H9 (cell line): ENCODE results near the gene GPR45. TPM values are rescaled to one million over a fixed set of nuclear protein-coding genes. Genes with fewer than 3 reads are reported as not detected.

Experiments
- DNase-seq: peaks from one replicate; pipeline ENCODE4 v3.0.0-alpha.2; 2017
- H2AFZ ChIP-seq: one replicate; pipeline ENCODE4 v1.6.1; 2013; ENCODE audit warnings: mild to moderate bottlenecking, low read length, control low read depth, moderate library complexity
- H2AK5ac ChIP-seq: 2 replicates; pipeline ENCODE4 v1.6.1; 2013; ENCODE audit warnings: low read length, control low read depth, mixed read lengths; ENCODE audit not compliant: insufficient read length
- H2BK120ac ChIP-seq: one replicate; pipeline ENCODE4 v1.6.1; 2013; ENCODE audit warnings: low read depth, mild to moderate bottlenecking, low read length, control low read depth, inconsistent platforms; ENCODE audit not compliant: poor library complexity, severe bottlenecking
- H2BK12ac ChIP-seq: 2 replicates; pipeline ENCODE4 v1.6.1; 2013; ENCODE audit warnings: low read length, control low read depth, mixed read lengths, low read depth; ENCODE audit not compliant: insufficient read length
- H2BK15ac ChIP-seq: 2 replicates; pipeline ENCODE4 v1.6.1; 2013; ENCODE audit warnings: low read depth, low read length, control low read depth
- H2BK20ac ChIP-seq: one replicate; pipeline ENCODE4 v1.6.1; 2013; ENCODE audit warnings: low read depth, mild to moderate bottlenecking, low read length, control low read depth, inconsistent platforms; ENCODE audit not compliant: poor library complexity, severe bottlenecking
- H2BK5ac ChIP-seq: 2 replicates; pipeline ENCODE4 v1.6.1; 2013; ENCODE audit warnings: low read length, control low read depth, mixed read lengths; ENCODE audit not compliant: insufficient read length
- H3K14ac ChIP-seq: 2 replicates; pipeline ENCODE4 v1.6.1; 2013; ENCODE audit warnings: low read length, control low read depth; ENCODE audit not compliant: insufficient read depth
- H3K18ac ChIP-seq: 2 replicates; pipeline ENCODE4 v1.6.1; 2013; ENCODE audit warnings: low read depth, mild to moderate bottlenecking, mixed read lengths, low read length, control low read depth; ENCODE audit not compliant: insufficient read length
- H3K23ac ChIP-seq: 2 replicates; pipeline ENCODE4 v1.6.1; 2013; ENCODE audit warnings: low read length, control low read depth, mixed read lengths, low read depth; ENCODE audit not compliant: insufficient read length
- H3K23me2 ChIP-seq: 2 replicates; pipeline ENCODE4 v1.6.1; 2013; ENCODE audit warnings: low read depth, mild to moderate bottlenecking, mixed read lengths, low read length, control low read depth; ENCODE audit not compliant: insufficient read length, poor library complexity, severe bottlenecking
- H3K27ac ChIP-seq: 2 replicates; pipeline ENCODE4 v1.5.1; 2013; ENCODE audit warnings: low read length, control low read depth, mixed read lengths, low read depth; ENCODE audit not compliant: insufficient read length
- H3K27me3 ChIP-seq: 2 replicates; pipeline ENCODE4 v1.6.1; 2013; ENCODE audit warnings: low read length, control low read depth, inconsistent platforms; ENCODE audit not compliant: insufficient read depth
- H3K4ac ChIP-seq: 2 replicates; pipeline ENCODE4 v1.6.1; 2013; ENCODE audit warnings: low read depth, mild to moderate bottlenecking, control low read depth, inconsistent platforms, low read length, moderate library complexity
- H3K4me1 ChIP-seq: 2 replicates; pipeline ENCODE4 v1.6.1; 2013; ENCODE audit warnings: low read length, control low read depth, inconsistent platforms; ENCODE audit not compliant: insufficient read depth
- H3K4me2 ChIP-seq: 2 replicates; pipeline ENCODE4 v1.6.1; 2013; ENCODE audit warnings: low read length, control low read depth, mixed read lengths; ENCODE audit not compliant: insufficient read length, insufficient read depth
- H3K56ac ChIP-seq: 2 replicates; pipeline ENCODE4 v1.6.1; 2013; ENCODE audit warnings: low read depth, mild to moderate bottlenecking, mixed read lengths, low read length, control low read depth; ENCODE audit not compliant: insufficient read length
- H3K79me1 ChIP-seq: 2 replicates; pipeline ENCODE4 v1.6.1; 2013; ENCODE audit warnings: low read depth, mild to moderate bottlenecking, moderate library complexity, low read length, control low read depth, inconsistent platforms; ENCODE audit not compliant: insufficient read depth, poor library complexity, severe bottlenecking
- H3K79me2 ChIP-seq: 2 replicates; pipeline ENCODE4 v1.6.1; 2013; ENCODE audit warnings: low read length, control low read depth, inconsistent platforms; ENCODE audit not compliant: insufficient read depth
- H3K9ac ChIP-seq: 2 replicates; pipeline ENCODE4 v1.6.1; 2013; ENCODE audit warnings: low read length, control low read depth, mixed read lengths; ENCODE audit not compliant: insufficient read length; ENCODE audit errors: extremely low read depth
- H3K9me3 ChIP-seq: one replicate; pipeline ENCODE4 v1.6.1; 2013; ENCODE audit warnings: low read depth, low read length, inconsistent platforms; ENCODE audit not compliant: control insufficient read depth
- H3T11ph ChIP-seq: one replicate; pipeline ENCODE4 v1.6.1; 2013; ENCODE audit warnings: mild to moderate bottlenecking, low read length, control low read depth, inconsistent platforms
- H4K20me1 ChIP-seq: one replicate; pipeline ENCODE4 v1.6.1; 2013; ENCODE audit not compliant: control insufficient read depth, insufficient read length, insufficient read depth
- H4K5ac ChIP-seq: 2 replicates; pipeline ENCODE4 v1.6.1; 2013; ENCODE audit warnings: low read depth, mild to moderate bottlenecking, mixed read lengths, low read length, control low read depth; ENCODE audit not compliant: insufficient read length
- H4K8ac ChIP-seq: replicated peaks from 2 replicates; pipeline ENCODE4 v1.6.1; 2013; ENCODE audit warnings: low read length, control low read depth, mixed read lengths, low read depth; ENCODE audit not compliant: insufficient read length
- H4K91ac ChIP-seq: 2 replicates; pipeline ENCODE4 v1.6.1; 2013; ENCODE audit warnings: low read depth, mild to moderate bottlenecking, moderate library complexity, mixed read lengths, low read length, control low read depth; ENCODE audit not compliant: insufficient read length
- H3K27ac Mint-ChIP-seq, 3 experiments: 2 replicates in 2 of 3; 3 replicates in 1 of 3; pipeline ENCODE4 v1.8.0; 2020 to 2021; ENCODE audit warnings: mixed read lengths in 3 of 3, mild to moderate bottlenecking in 1 of 3, moderate library complexity in 1 of 3
- H3K27me3 Mint-ChIP-seq: 2 replicates; pipeline ENCODE4 v1.8.0; 2021; ENCODE audit warnings: low read depth, mild to moderate bottlenecking, moderate library complexity, mixed read lengths
- H3K36me3 Mint-ChIP-seq, 3 experiments: 2 replicates in 2 of 3; 3 replicates in 1 of 3; pipeline ENCODE4 v1.8.0; 2020 to 2021; ENCODE audit warnings: low read depth in 3 of 3, mixed read lengths in 3 of 3; ENCODE audit not compliant: insufficient read depth in 1 of 3
- H3K4me1 Mint-ChIP-seq, 2 experiments: 2 replicates each; pipeline ENCODE4 v1.8.0; 2020; ENCODE audit warnings: mixed read lengths in 2 of 2
- H3K4me3 Mint-ChIP-seq, 2 experiments: 2 replicates in 1 of 2; 3 replicates in 1 of 2; pipeline ENCODE4 v1.8.0; 2020 to 2021; ENCODE audit warnings: mild to moderate bottlenecking in 2 of 2, mixed read lengths in 2 of 2, moderate library complexity in 1 of 2
- H3K9me3 Mint-ChIP-seq, 2 experiments: 2 replicates in 1 of 2; 3 replicates in 1 of 2; pipeline ENCODE4 v1.8.0; 2020; ENCODE audit warnings: mild to moderate bottlenecking in 2 of 2, mixed read lengths in 2 of 2, moderate library complexity in 1 of 2
- CTCF ChIP-seq: fragments of 200-600 bp; sonication (generic); conservative IDR thresholded peaks from 3 replicates; pipeline ENCODE4 v1.8.0; 2021; ENCODE audit warnings: antibody characterized with exemption, mild to moderate bottlenecking
- WGBS: extraction: QIAGEN DNeasy Blood & Tissue Kit; methylation state at CpG from one replicate; pipeline ENCODE4 v1.1.7; 2013; ENCODE audit warnings: missing lambda C conversion rate, low lambda C conversion rate, mixed read lengths; ENCODE audit not compliant: insufficient read length; ENCODE audit errors: extremely low coverage; 5-methylcytosine and 5-hydroxymethylcytosine counted together
- total RNA-seq: library from RNA; stranded (reverse); gene quantifications from 2 replicates; pipeline ENCODE4 v1.2.1, GENCODE V29; 2021

Gene GPR45
- total RNA-seq, 1 experiment from 2014 or later, result not detected

- Histone ChIP-seq H2BK20ac (no peak overlapping the region), H3K4me1 (no peaks in the 10 kb centered on the region), H3K4ac (no peak overlapping the region), H2BK120ac (no peak overlapping the region), H3T11ph (no peak overlapping the region), H2AFZ (no peak overlapping the region), H3K18ac (no peak overlapping the region), H2AK5ac (no peak overlapping the region), H2BK12ac (no peak overlapping the region), H2BK15ac (no peak overlapping the region), H3K23me2 (no peaks in the 10 kb centered on the region), H3K79me1 (no peaks in the 10 kb centered on the region), H3K14ac (no peak overlapping the region), H3K56ac (no peak overlapping the region), H3K27me3 (no peaks in the 10 kb centered on the region), H4K91ac (no peak overlapping the region), H3K23ac (no peak overlapping the region), H3K9me3 (no peaks in the 10 kb centered on the region), H3K4me2 (no peak overlapping the region), H3K27ac (no peak overlapping the region), H4K20me1 (no peaks in the 10 kb centered on the region), H4K8ac (no peak overlapping the region), H3K9ac (no peak overlapping the region), H3K79me2 (no peaks in the 10 kb centered on the region), H4K5ac (no peak overlapping the region), H2BK5ac (no peak overlapping the region)
- Mint-ChIP-seq H3K27ac (no peak overlapping the region), H3K36me3 (peaks cover 5 to 53% (median 8%) of the 10 kb centered on the region in 3 experiments; a peak in 6 of 7 replicates), H3K9me3 (no peaks in the 10 kb centered on the region), H3K4me1 (0 out of 4 replicates have a peak, but pooled peaks cover 0 to 2% of the 10 kb centered on the region in 2 experiments), H3K27me3 (no peaks in the 10 kb centered on the region), H3K4me3 (no peak overlapping the region)
- no CpG with 5 or more reads among the region's 4 CpGs for WGBS
- DNase-seq, result no peak
- no peak for TF ChIP-seq CTCF
Observed at GRCh38 chr2:105283532-105283931, 42.0 kb downstream of the GPR45 start.
